Activated CD4-positive, alpha-beta T cell treated with anti-CD3 and anti-CD28 coated beads, Interleukin-2, amount 10 ng/mL, durations not matched to agents 24 days and 14 days (primary cell): ENCODE data around the gene IPO5. TPM values are rescaled to one million over a fixed set of nuclear protein-coding genes. Genes with fewer than 3 reads are reported as not detected.

ENCODE experiments used
- DNase-seq: peaks from one replicate; pipeline ENCODE4 v3.0.0; 2022
- H3K27ac Mint-ChIP-seq: one replicate; pipeline ENCODE4 v1.8.0; 2022; ENCODE audit warnings: mild to moderate bottlenecking, mixed read lengths
- H3K27me3 Mint-ChIP-seq: one replicate; pipeline ENCODE4 v1.8.0; 2022; ENCODE audit warnings: mixed read lengths
- H3K36me3 Mint-ChIP-seq: one replicate; pipeline ENCODE4 v1.8.0; 2022; ENCODE audit warnings: low read depth, mild to moderate bottlenecking, mixed read lengths
- H3K4me1 Mint-ChIP-seq: one replicate; pipeline ENCODE4 v1.8.0; 2021; ENCODE audit warnings: mixed read lengths
- H3K4me3 Mint-ChIP-seq: one replicate; pipeline ENCODE4 v1.8.0; 2022; ENCODE audit warnings: mild to moderate bottlenecking, moderate library complexity, mixed read lengths
- H3K9me3 Mint-ChIP-seq: one replicate; pipeline ENCODE4 v1.8.0; 2021; ENCODE audit warnings: mixed read lengths
- intact Hi-C: fragments of 100-400 bp; cut with micrococcal nuclease; formaldehyde crosslinking; loops from one replicate; pipeline ENCODE4 v1.15.1; 2023
- total RNA-seq: library from RNA; stranded (reverse); gene quantifications from 2 replicates; pipeline ENCODE4 v1.2.3, GENCODE V29; 2022

IPO5 gene
- total RNA-seq, 1 donor from 2014 or later: 243 TPM

DNA sequence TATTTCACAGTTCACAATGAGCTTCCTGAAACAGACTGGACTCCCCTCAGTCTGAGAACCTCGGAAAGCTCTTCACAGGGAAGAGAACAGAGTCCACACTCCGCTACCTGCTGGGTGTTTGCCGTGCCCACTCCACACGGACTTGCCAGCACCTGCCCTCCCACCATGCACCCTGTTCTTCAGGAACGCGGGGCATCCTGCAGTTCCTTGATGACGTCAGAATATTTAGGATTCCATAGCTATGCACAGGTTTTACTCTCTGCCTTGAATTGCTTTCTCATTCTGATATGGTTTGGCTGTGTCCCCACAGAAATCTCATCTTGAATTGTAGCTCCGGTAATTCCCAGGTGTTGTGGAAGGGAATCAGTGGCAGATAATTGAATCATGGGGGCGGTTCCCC is 115.0 kb downstream of the IPO5 start:
- DNase-seq: no peak
- Mint-ChIP-seq H3K36me3 (no peaks in the 10 kb centered on the region), H3K4me1 (no peaks in the 10 kb centered on the region), H3K27me3 (no peaks in the 10 kb centered on the region), H3K9me3 (no peaks in the 10 kb centered on the region), H3K4me3 (no peak overlapping the region), H3K27ac (no peak overlapping the region)
- intact Hi-C loops: no loop called here

DNA sequence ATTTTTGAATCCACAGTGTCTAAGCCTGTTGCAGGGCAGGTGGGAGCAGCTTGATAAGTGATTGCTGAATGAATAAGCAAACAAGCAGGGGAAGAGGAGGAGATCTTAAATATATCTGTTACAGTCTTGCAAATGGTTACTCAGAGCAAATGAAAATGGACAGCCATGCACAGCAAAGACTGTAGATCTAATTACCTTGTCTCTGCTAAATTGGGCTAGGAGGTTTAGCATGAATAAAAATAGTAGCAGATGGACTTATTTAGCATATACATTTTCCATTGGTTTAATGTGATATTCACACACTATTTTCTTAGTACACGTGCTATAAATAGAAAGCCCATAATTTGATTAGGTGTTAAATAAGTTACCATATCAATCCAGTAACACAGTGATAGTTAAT is 116.5 kb downstream of the IPO5 start:
- H3K4me1 Mint-ChIP-seq: no peaks in the 10 kb centered on the region
- H3K9me3 Mint-ChIP-seq: no peaks in the 10 kb centered on the region
- H3K36me3 Mint-ChIP-seq: no peaks in the 10 kb centered on the region
- no peak overlapping the region for H3K27ac Mint-ChIP-seq
- H3K4me3 Mint-ChIP-seq: no peak overlapping the region
- intact Hi-C loops: no loop called here
- DNase-seq: no peak
- H3K27me3 Mint-ChIP-seq: no peaks in the 10 kb centered on the region

DNA sequence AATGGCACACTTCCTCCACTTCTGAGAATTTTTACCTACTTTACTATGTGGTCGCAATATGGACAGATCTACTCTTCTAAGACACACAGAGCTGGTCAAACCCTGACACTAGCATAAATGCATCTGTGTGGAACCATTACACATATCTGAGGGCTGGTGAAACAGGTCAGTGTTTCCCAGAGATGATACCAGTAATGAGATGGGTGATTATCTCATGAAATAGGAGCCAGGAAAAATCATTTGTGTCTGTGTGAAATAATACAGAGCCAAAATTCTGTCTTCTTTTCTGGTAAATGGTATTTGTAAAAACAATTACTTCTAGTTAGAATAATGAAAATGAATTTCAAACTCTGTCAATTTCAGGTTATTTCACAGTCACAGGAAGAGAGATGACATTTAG is 117.8 kb downstream of the IPO5 start:
- DNase-seq: no peak
- no peaks in the 10 kb centered on the region for H3K27me3 Mint-ChIP-seq
- intact Hi-C loops: no loop called here
- no peaks in the 10 kb centered on the region for H3K9me3 Mint-ChIP-seq
- H3K36me3 Mint-ChIP-seq: no peaks in the 10 kb centered on the region
- no peak overlapping the region for H3K4me3 Mint-ChIP-seq
- no peak overlapping the region for H3K27ac Mint-ChIP-seq
- H3K4me1 Mint-ChIP-seq: no peaks in the 10 kb centered on the region

DNA sequence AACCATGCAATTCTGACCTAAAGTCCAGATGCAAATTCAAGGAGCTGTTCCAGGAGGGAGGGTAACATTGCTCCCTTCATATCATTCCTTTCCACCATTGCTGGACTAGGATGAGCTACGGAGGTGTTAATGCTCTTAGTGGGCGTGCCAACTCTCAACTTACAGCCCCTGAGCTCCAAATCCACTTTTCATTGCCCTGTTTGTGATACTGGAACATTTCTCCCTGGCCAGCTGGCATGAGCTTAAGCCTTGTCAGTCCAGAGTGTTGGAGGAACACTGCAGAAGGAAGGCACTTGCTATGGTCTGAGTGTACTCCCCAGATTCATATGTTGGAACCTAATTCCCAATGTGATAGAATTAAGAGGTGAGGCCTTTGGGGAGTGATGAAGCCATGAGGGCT is 119.0 kb downstream of the IPO5 start:
- H3K27me3 Mint-ChIP-seq: no peaks in the 10 kb centered on the region
- no peaks in the 10 kb centered on the region for H3K36me3 Mint-ChIP-seq
- H3K9me3 Mint-ChIP-seq: no peaks in the 10 kb centered on the region
- H3K4me3 Mint-ChIP-seq: no peak overlapping the region
- H3K27ac Mint-ChIP-seq: no peak overlapping the region
- intact Hi-C loops: no loop called here
- no peak for DNase-seq
- H3K4me1 Mint-ChIP-seq: no peaks in the 10 kb centered on the region

Other genes with a start within 250 kb of the IPO5 start
- 0.28 and 0.37 TPM in 2 replicates for gene FARP1, start 189.4 kb downstream of the IPO5 start, total RNA-seq
- gene RNF113B, start 223.6 kb downstream of the IPO5 start, total RNA-seq: not detected in 2 replicates